Activated CD8-positive, alpha-beta T cell treated with anti-CD3 and anti-CD28 coated beads for 36 hours (primary cell): ENCODE data around the gene RFLNA. TPM values are rescaled to one million over a fixed set of nuclear protein-coding genes. Genes with fewer than 3 reads are reported as not detected.

Experiments
- ATAC-seq: fragments of 200-7000 bp; cut with Tn5 transposase; one replicate; pipeline ENCODE4 v1.10.0; 2021; ENCODE audit warnings: mild to moderate bottlenecking, moderate library complexity
- CTCF ChIA-PET: fragments of 350-600 bp; sonication (Branson Sonifier 250); formaldehyde crosslinking; loops from one replicate; lab custom pipeline; 2021; ENCODE audit warnings: antibody characterized with exemption; lab: Charles Lee
- POLR2A ChIA-PET: fragments of 350-600 bp; sonication (Branson Sonifier 250); formaldehyde crosslinking; loops from one replicate; lab custom pipeline; 2021; ENCODE audit warnings: antibody characterized with exemption; lab: Charles Lee
- DNase-seq: peaks from one replicate; pipeline ENCODE4 v3.0.0-alpha.2; 2020
- H3K27ac Mint-ChIP-seq: one replicate; pipeline ENCODE4 v1.8.0; 2021; ENCODE audit warnings: mild to moderate bottlenecking, mixed read lengths
- H3K27me3 Mint-ChIP-seq: one replicate; pipeline ENCODE4 v1.8.0; 2021; ENCODE audit warnings: mixed read lengths
- H3K36me3 Mint-ChIP-seq: one replicate; pipeline ENCODE4 v1.8.0; 2021; ENCODE audit warnings: low read depth, mixed read lengths
- H3K4me1 Mint-ChIP-seq: one replicate; pipeline ENCODE4 v1.8.0; 2021; ENCODE audit warnings: low read depth, mixed read lengths
- H3K4me3 Mint-ChIP-seq: one replicate; pipeline ENCODE4 v1.8.0; 2021; ENCODE audit warnings: mild to moderate bottlenecking, moderate library complexity, mixed read lengths
- H3K9me3 Mint-ChIP-seq: one replicate; pipeline ENCODE4 v1.8.0; 2021; ENCODE audit warnings: mixed read lengths
- intact Hi-C: fragments of 100-400 bp; cut with micrococcal nuclease; formaldehyde crosslinking; loops from one replicate; pipeline ENCODE4 v1.10.0; 2022
- total RNA-seq, 2 experiments: library from RNA; stranded (reverse); gene quantifications; one replicate each; pipeline ENCODE4 v1.2.3, GENCODE V29; 2021
- TF ChIP-seq, protein P1 (sequence below): fragments of 200-600 bp; IDR thresholded peaks from one replicate; pipeline ENCODE4 v1.8.0; 2022; ENCODE audit warnings: antibody characterized with exemption, mild to moderate bottlenecking

The RFLNA gene
- total RNA-seq, 2 experiments from 2014 or later = not detected

- no peak overlapping the region for H3K27ac Mint-ChIP-seq
- ATAC-seq = no peak
- TF ChIP-seq, protein P1, sequence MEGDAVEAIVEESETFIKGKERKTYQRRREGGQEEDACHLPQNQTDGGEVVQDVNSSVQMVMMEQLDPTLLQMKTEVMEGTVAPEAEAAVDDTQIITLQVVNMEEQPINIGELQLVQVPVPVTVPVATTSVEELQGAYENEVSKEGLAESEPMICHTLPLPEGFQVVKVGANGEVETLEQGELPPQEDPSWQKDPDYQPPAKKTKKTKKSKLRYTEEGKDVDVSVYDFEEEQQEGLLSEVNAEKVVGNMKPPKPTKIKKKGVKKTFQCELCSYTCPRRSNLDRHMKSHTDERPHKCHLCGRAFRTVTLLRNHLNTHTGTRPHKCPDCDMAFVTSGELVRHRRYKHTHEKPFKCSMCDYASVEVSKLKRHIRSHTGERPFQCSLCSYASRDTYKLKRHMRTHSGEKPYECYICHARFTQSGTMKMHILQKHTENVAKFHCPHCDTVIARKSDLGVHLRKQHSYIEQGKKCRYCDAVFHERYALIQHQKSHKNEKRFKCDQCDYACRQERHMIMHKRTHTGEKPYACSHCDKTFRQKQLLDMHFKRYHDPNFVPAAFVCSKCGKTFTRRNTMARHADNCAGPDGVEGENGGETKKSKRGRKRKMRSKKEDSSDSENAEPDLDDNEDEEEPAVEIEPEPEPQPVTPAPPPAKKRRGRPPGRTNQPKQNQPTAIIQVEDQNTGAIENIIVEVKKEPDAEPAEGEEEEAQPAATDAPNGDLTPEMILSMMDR = no peak
- peaks cover 14% of the 10 kb centered on the region for H3K27me3 Mint-ChIP-seq
- intact Hi-C loops = no loop called here
- no peaks in the 10 kb centered on the region for H3K36me3 Mint-ChIP-seq
- H3K4me3 Mint-ChIP-seq = no peak overlapping the region
- no peak for DNase-seq
- ChIA-PET CTCF (interaction anchor here (1.3 kb wide), 1 partner anchor 39 kb away, joined by 4 read pairs; no protein-coding TSS in a partner anchor), POLR2A (no interaction called here)
- H3K9me3 Mint-ChIP-seq = peaks cover 14% of the 10 kb centered on the region
- no peaks in the 10 kb centered on the region for H3K4me1 Mint-ChIP-seq
Measured at GRCh38 chr12:124283326-124283725, 11.6 kb upstream of the RFLNA start.

- H3K27me3 Mint-ChIP-seq = peaks cover 10% of the 10 kb centered on the region
- TF ChIP-seq, protein P1 = no peak
- no peaks in the 10 kb centered on the region for H3K36me3 Mint-ChIP-seq
- peaks cover 14% of the 10 kb centered on the region for H3K9me3 Mint-ChIP-seq
- ChIA-PET CTCF (interaction anchor here (1.3 kb wide), 1 partner anchor 38 kb away, joined by 4 read pairs; no protein-coding TSS in a partner anchor), POLR2A (no interaction called here)
- DNase-seq (no peak), ATAC-seq (no peak)
- H3K4me3 Mint-ChIP-seq = no peak overlapping the region
- no peak overlapping the region for H3K27ac Mint-ChIP-seq
- intact Hi-C loops = no loop called here
- no peaks in the 10 kb centered on the region for H3K4me1 Mint-ChIP-seq
Measured at GRCh38 chr12:124284368-124284767, 10.5 kb upstream of the RFLNA start.

GRCh38 chr12:124286414-124286813 lies 8.5 kb upstream of the RFLNA start:
- no peaks in the 10 kb centered on the region for H3K4me1 Mint-ChIP-seq
- ChIA-PET POLR2A (no interaction called here), CTCF (no interaction called here)
- peaks cover 14% of the 10 kb centered on the region for H3K9me3 Mint-ChIP-seq
- no peak for DNase-seq
- intact Hi-C loops = no loop called here
- TF ChIP-seq, protein P1 = no peak
- peaks cover 10% of the 10 kb centered on the region for H3K27me3 Mint-ChIP-seq
- no peak overlapping the region for H3K27ac Mint-ChIP-seq
- H3K4me3 Mint-ChIP-seq = no peak overlapping the region
- H3K36me3 Mint-ChIP-seq = no peaks in the 10 kb centered on the region
- no peak for ATAC-seq

DNA sequence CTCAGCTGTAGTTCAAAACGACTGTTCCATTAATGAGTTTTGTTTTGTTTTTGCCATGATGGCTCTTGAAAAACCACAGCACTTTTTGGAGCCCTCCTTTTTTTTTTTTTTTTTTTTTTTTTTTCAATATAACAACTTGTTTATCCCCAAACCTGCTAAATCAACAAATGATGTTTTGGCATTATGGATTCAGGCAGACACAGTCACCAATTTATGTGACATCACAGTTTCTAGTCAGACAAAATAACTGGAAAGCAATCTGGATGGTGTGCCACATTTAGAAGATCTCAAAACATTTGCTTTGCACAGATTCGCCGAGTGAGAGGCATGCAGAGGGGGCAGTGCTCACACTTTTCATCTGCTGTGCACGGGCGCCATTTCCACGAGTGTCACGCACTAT lies 7.9 kb upstream of the RFLNA start:
- H3K36me3 Mint-ChIP-seq = no peaks in the 10 kb centered on the region
- no peak for DNase-seq
- intact Hi-C loops = no loop called here
- peaks cover 10% of the 10 kb centered on the region for H3K27me3 Mint-ChIP-seq
- TF ChIP-seq, protein P1 = no peak
- no peaks in the 10 kb centered on the region for H3K4me1 Mint-ChIP-seq
- H3K4me3 Mint-ChIP-seq = no peak overlapping the region
- ATAC-seq = no peak
- POLR2A ChIA-PET = no interaction called here
- H3K9me3 Mint-ChIP-seq = peaks cover 14% of the 10 kb centered on the region
- CTCF ChIA-PET = interaction anchor here (1.5 kb wide), 1 partner anchor 29 kb away, joined by 3 read pairs; no protein-coding TSS in a partner anchor
- no peak overlapping the region for H3K27ac Mint-ChIP-seq

DNA sequence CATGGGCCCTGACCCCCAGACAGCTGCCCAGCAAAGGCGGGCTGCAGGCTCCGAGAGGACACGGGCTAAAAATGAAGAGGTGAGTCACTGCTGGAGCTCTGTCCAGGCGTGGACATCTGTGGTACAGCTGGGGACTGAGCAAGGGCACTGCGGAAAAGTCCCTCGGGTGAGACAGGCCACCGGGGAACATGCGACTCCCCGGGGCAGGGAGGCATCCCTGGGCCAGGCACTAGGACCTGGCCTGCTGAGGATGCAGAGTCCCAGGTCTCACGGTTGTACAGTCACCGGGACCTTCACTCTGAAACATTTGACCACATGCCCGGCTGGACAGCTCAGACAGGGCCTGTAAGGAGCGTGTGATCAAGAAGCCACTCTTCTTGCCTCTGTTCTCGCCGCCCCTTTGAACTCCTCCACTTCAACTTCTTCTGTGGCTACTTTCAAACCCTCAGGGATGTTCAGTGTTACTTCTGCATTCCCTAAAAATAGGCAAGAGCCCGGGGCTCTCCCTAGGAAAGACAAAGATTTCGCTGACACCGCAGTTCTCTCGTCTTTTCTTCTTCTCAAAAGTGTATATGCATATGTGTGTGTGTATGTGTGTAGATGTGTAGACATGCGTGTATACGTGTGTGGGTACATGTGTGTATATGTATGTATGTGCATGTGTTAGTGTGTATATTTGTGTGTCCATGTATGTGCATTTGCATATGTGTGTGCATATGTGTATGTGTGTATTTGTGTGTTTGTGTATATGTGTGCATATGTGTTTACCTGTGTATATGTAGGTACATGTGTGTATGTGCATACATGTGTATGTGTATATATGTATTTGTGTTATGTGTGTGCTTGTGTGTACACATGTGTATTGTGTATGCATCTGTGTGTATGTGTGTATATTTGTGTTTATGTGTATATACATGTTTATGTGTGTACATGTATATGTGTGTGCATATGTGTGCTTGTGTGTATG lies 5.0 kb upstream of the RFLNA start:
- CTCF ChIA-PET = no interaction called here
- Mint-ChIP-seq H3K9me3 (peaks cover 6% of the 10 kb centered on the region), H3K4me3 (no peak overlapping the region), H3K4me1 (no peaks in the 10 kb centered on the region), H3K27ac (no peak overlapping the region), H3K36me3 (no peaks in the 10 kb centered on the region), H3K27me3 (peaks cover 12% of the 10 kb centered on the region)
- POLR2A ChIA-PET = no interaction called here
- ATAC-seq (no peak), DNase-seq (no peak)
- TF ChIP-seq, protein P1 = no peak
- intact Hi-C loops = no loop called here
